ENCODE results near the gene PBX3. TPM values are rescaled to one million over a fixed set of nuclear protein-coding genes. Genes with fewer than 3 reads are reported as not detected.
A peak's percentile ranks its signal among the peaks of the same experiment; 100 is the strongest.

Gene PBX3
- total RNA-seq, 1 donor from 2014 or later = 82.3 TPM

DNA sequence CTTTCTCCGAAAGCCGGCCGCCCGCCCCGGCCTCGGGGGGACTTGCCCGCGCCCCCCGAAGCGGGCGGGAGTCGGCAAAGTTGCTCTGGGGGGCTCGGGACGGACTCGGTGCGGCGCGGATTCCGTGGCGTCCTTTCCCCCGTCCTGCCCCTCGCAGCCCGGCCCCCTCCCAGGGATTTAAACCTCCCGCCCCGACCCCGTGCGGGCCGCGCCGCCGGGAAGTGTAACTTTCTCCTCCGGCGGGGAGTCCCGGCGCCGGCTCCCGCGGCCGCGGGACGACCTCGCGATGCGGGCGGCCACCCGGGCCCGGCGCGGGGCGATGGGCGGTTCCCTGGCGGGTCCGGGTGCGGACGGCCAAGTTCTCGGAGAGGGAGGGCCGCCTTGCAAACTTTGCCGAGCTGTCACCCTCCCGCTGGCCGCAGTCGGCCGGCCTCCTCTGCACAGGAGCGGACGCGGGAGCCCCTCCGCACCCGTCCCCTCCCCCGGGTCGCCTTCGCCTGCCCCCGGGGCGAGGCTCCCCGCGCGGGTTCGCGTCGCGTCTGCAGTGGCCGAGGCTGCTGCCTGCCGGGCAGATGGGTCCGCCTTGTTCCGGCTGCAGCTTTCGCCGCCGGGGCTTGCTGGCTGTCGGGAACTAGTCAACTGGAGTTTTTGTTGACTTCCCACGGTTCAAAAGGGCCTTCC, 732 bp downstream of the PBX3 start:
- H3K27me3 ChIP-seq = no peaks in the 10 kb centered on the region
- intact Hi-C loops (cut with DNase I) = loop anchor here (5.0 to 10.0 kb wide), 2 partner anchors 94 to 137 kb away; no protein-coding TSS in a partner anchor
- no peaks in the 10 kb centered on the region for H3K36me3 ChIP-seq
- H3K9me3 ChIP-seq = no peaks in the 10 kb centered on the region
- TF ChIP-seq POLR2A (IDR thresholded peaks at IDR 0.05) (no peak), CTCF (IDR thresholded peaks at IDR 0.05) (no peak), POLR2AphosphoS5 (IDR thresholded peaks at IDR 0.05; ENCODE audit: insufficient read depth in 1 of 2, low read depth in 1 of 2) (no peak)
- H3K4me3 ChIP-seq = peak overlapping the region; percentile 70 to 76
- peaks cover 33% of the 10 kb centered on the region for H3K4me1 ChIP-seq
- no peak for DNase-seq (ENCODE audit: extremely low spot score in 2 of 2)
- peak overlapping the region; percentile 94 for H3K27ac ChIP-seq

DNA sequence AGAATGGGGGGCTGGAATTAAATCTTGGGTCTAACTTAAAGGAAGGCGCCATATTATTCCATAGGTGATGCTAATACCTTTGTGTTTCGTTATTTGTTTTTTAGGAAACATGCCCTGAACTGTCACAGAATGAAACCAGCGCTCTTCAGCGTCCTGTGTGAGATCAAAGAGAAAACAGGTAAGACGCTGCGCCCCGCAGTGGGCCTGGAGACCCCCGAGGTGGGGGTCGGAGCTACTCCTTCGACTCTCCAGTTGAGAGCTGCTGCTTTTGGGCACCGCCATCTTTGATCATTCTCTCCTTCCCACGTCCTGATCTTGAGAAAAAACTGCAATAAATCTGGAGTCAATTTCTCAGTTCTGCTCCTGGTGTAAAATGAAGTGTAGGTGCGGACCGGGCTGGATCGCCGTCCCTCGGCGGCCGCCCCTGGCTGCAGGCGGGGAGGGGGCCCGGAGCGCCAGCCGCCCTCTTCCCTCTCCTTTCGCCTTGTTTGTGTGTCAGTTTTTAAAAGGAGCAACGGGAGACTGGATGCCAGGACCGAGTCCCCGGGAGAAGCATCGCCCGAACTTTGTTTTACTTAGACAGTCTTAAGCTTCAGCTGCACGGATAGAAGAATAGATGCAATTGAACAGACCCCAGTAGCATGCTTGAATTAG, 1.4 kb downstream of the PBX3 start:
- peak overlapping the region; percentile 94 for H3K27ac ChIP-seq
- intact Hi-C loops (cut with DNase I) = loop anchor here (5.0 to 10.0 kb wide), 2 partner anchors 94 to 136 kb away; no protein-coding TSS in a partner anchor
- H3K9me3 ChIP-seq = no peaks in the 10 kb centered on the region
- H3K4me3 ChIP-seq = peak overlapping the region; percentile 70 to 76
- peak in 1 of 2 donors; percentile 49 for TF ChIP-seq POLR2AphosphoS5 (IDR thresholded peaks at IDR 0.05; ENCODE audit: insufficient read depth in 1 of 2, low read depth in 1 of 2)
- TF ChIP-seq CTCF (IDR thresholded peaks at IDR 0.05) = no peak
- H3K36me3 ChIP-seq = no peaks in the 10 kb centered on the region
- DNase-seq (ENCODE audit: extremely low spot score in 2 of 2) = no peak
- H3K4me1 ChIP-seq = peaks cover 33% of the 10 kb centered on the region
- H3K27me3 ChIP-seq = no peaks in the 10 kb centered on the region

DNA sequence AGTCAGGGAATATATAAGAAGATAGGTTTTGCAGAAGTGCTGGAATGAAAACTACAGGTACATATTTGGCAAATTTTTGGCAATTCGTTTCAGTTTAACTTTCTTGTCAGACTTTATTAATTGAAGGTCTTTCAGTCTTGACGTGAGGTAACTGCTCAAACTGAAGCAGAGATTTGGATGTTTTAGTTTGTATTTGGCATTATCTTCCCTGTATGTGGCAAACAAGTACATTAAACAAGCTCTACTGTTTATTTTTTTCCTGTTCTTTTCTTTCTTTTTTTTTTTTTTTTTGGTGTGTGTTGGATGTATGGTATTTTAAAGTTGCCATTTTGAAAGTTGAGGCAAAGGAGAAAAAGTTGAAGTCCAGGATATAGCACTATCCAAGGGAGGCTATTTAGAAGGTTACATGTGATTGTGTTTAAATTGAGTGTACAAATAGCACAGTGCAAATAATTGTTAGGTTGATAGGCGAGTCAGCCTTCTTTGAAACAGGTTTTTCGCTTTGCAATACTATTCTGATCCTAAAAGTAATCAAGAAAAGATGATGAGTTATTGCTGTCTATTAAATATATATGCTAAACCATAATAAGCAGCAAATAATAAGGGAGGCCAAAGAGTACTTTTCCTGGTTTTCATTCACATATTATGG, 2.2 kb downstream of the PBX3 start:
- intact Hi-C loops (cut with DNase I) = loop anchor here (5.0 to 10.0 kb wide), 2 partner anchors 93 to 135 kb away; no protein-coding TSS in a partner anchor

GRCh38 chr9:125749951-125750626, 2.9 kb downstream of the PBX3 start:
- H3K36me3 ChIP-seq = no peaks in the 10 kb centered on the region
- intact Hi-C loops (cut with DNase I) = loop anchor here (5.0 to 10.0 kb wide), 2 partner anchors 92 to 135 kb away; no protein-coding TSS in a partner anchor
- H3K9me3 ChIP-seq = no peaks in the 10 kb centered on the region
- no peak for DNase-seq (ENCODE audit: extremely low spot score in 2 of 2)
- no peak for TF ChIP-seq CTCF (IDR thresholded peaks at IDR 0.05)
- no peak for TF ChIP-seq POLR2AphosphoS5 (IDR thresholded peaks at IDR 0.05; ENCODE audit: insufficient read depth in 1 of 2, low read depth in 1 of 2)
- TF ChIP-seq POLR2A (IDR thresholded peaks at IDR 0.05) = no peak
- H3K27ac ChIP-seq = peak overlapping the region; percentile 94
- peaks cover 28% of the 10 kb centered on the region for H3K4me1 ChIP-seq
- peak overlapping the region; percentile 70 to 76 for H3K4me3 ChIP-seq
- no peaks in the 10 kb centered on the region for H3K27me3 ChIP-seq

More for the DNA sequence above, 2.2 kb downstream of the PBX3 start:
- H3K36me3 ChIP-seq = no peaks in the 10 kb centered on the region
- H3K4me1 ChIP-seq = peaks cover 33% of the 10 kb centered on the region
- TF ChIP-seq CTCF (IDR thresholded peaks at IDR 0.05) (no peak), POLR2A (IDR thresholded peaks at IDR 0.05) (no peak), POLR2AphosphoS5 (IDR thresholded peaks at IDR 0.05; ENCODE audit: insufficient read depth in 1 of 2, low read depth in 1 of 2) (no peak)
- peak overlapping the region; percentile 70 to 76 for H3K4me3 ChIP-seq
- DNase-seq (ENCODE audit: extremely low spot score in 2 of 2) = no peak
- no peaks in the 10 kb centered on the region for H3K9me3 ChIP-seq
- H3K27me3 ChIP-seq = no peaks in the 10 kb centered on the region
- peak overlapping the region; percentile 94 for H3K27ac ChIP-seq
